SK-N-SH (cell line): ENCODE measurements around the gene TYMS. TPM values are rescaled to one million over a fixed set of nuclear protein-coding genes. Genes with fewer than 3 reads are reported as not detected.

Experiments
- CTCF ChIA-PET: fragments of 300-600, 350-600 bp; formaldehyde crosslinking; extraction: SDS; loops from one replicate; lab custom pipeline; 2021; lab: Yijun Ruan, JAX
- POLR2A ChIA-PET: fragments of 350-600 bp; sonication (Branson Sonifier 250); formaldehyde crosslinking; extraction: SDS; loops from one replicate; lab custom pipeline; 2020; ENCODE audit warnings: antibody characterized with exemption, inconsistent platforms; lab: Yijun Ruan, JAX
- DNase-seq: peaks from one replicate; pipeline ENCODE4 v3.0.0; 2012
- H2AFZ ChIP-seq: fragments of 200-600 bp; sonication (generic); 2 replicates; pipeline ENCODE4 v1.8.1; 2016; ENCODE audit warnings: antibody characterized with exemption, mild to moderate bottlenecking, low read depth
- H3F3A ChIP-seq: fragments of 200-600 bp; sonication (generic); replicated peaks from 2 replicates; pipeline ENCODE3; 2016; ENCODE audit warnings: antibody characterized with exemption, mild to moderate bottlenecking; ENCODE audit not compliant: insufficient read depth
- H3K27ac ChIP-seq, 2 experiments: fragments of 200-500 bp in 1 of 2; fragments of 200-600 bp in 1 of 2; sonication (Bioruptor generic) in 1 of 2; sonication (generic), shearing (Covaris generic) in 1 of 2; 2 replicates each; pipeline versions ENCODE4 v1.5.1 to v1.6.1; 2014 to 2016; ENCODE audit warnings: low read depth in 2 of 2, inconsistent platforms in 1 of 2, low read length in 1 of 2, mild to moderate bottlenecking in 1 of 2, mixed read lengths in 1 of 2
- H3K27me3 ChIP-seq: fragments of 200-600 bp; sonication (generic), shearing (Covaris generic); 2 replicates; pipeline ENCODE4 v1.6.1; 2016; ENCODE audit warnings: mixed run types; ENCODE audit not compliant: insufficient read depth
- H3K36me3 ChIP-seq, 2 experiments: fragments of 200-500 bp in 1 of 2; fragments of 200-600 bp in 1 of 2; sonication (Bioruptor generic) in 1 of 2; sonication (generic) in 1 of 2; replicated peaks in 1 of 2; 2 replicates each; pipeline versions ENCODE3 to v1.5.1; 2014 to 2016; ENCODE audit warnings: low read length in 1 of 2, mild to moderate bottlenecking in 1 of 2; ENCODE audit not compliant: insufficient read depth in 2 of 2, control insufficient read depth in 1 of 2
- H3K4me1 ChIP-seq, 2 experiments: fragments of 200-500 bp in 1 of 2; fragments of 200-600 bp in 1 of 2; sonication (Bioruptor generic) in 1 of 2; sonication (generic), shearing (Covaris generic) in 1 of 2; 2 replicates each; pipeline versions ENCODE4 v1.5.1 to v1.6.1; 2014 to 2016; ENCODE audit warnings: low read depth in 1 of 2, low read length in 1 of 2, mixed run types in 1 of 2; ENCODE audit not compliant: insufficient read depth in 2 of 2, control insufficient read depth in 1 of 2
- H3K4me2 ChIP-seq: fragments of 200-600 bp; sonication (generic), shearing (Covaris generic); 2 replicates; pipeline ENCODE4 v1.6.1; 2017; ENCODE audit warnings: mixed run types
- H3K4me3 ChIP-seq, 2 experiments: fragments of 200-500 bp in 1 of 2; fragments of 200-600 bp in 1 of 2; sonication (Bioruptor generic) in 1 of 2; sonication (generic), shearing (Covaris generic) in 1 of 2; 2 replicates each; pipeline versions ENCODE4 v1.5.1 to v1.8.1; 2014 to 2016; ENCODE audit warnings: low read depth in 2 of 2, inconsistent platforms in 1 of 2, low read length in 1 of 2, mild to moderate bottlenecking in 1 of 2, mixed read lengths in 1 of 2, moderate library complexity in 1 of 2
- H3K79me2 ChIP-seq: fragments of 200-600 bp; sonication (generic); 2 replicates; pipeline ENCODE4 v1.8.1; 2017; ENCODE audit warnings: mild to moderate bottlenecking; ENCODE audit not compliant: insufficient read depth
- H3K9ac ChIP-seq: fragments of 200-600 bp; sonication (generic); 2 replicates; pipeline ENCODE4 v1.6.1; 2017; ENCODE audit warnings: mixed run types
- H3K9me2 ChIP-seq: fragments of 200-600 bp; sonication (generic); 2 replicates; pipeline ENCODE4 v1.6.1; 2017; ENCODE audit warnings: mixed run types
- H3K9me3 ChIP-seq: fragments of 200-600 bp; sonication (generic); 2 replicates; pipeline ENCODE4 v1.6.1; 2017; ENCODE audit warnings: mixed run types, mild to moderate bottlenecking, moderate library complexity
- H4K20me1 ChIP-seq: fragments of 200-600 bp; sonication (generic); 2 replicates; pipeline ENCODE4 v1.6.1; 2017; ENCODE audit warnings: mild to moderate bottlenecking, mixed run types; ENCODE audit not compliant: insufficient read depth
- CTCF ChIP-seq: fragments of 200-600 bp; sonication (generic); IDR thresholded peaks from 2 replicates; pipeline ENCODE4 v1.6.1; 2017; ENCODE audit warnings: antibody characterized with exemption, mild to moderate bottlenecking, moderate library complexity
- EP300 ChIP-seq, 2 experiments: IDR thresholded peaks; 2 replicates each; pipeline versions ENCODE4 v1.4.0 to v1.6.1; 2012; ENCODE audit warnings: borderline replicate concordance in 1 of 2, low read depth in 1 of 2, low read length in 1 of 2
- FOXM1 ChIP-seq: IDR thresholded peaks from 2 replicates; pipeline ENCODE4 v1.4.0; 2012; ENCODE audit warnings: low read depth, mild to moderate bottlenecking
- NRF1 ChIP-seq: IDR thresholded peaks from 2 replicates; pipeline ENCODE4 v1.6.1; 2012; ENCODE audit warnings: low read depth, mild to moderate bottlenecking, low read length
- PBX3 ChIP-seq: IDR thresholded peaks from 2 replicates; pipeline ENCODE4; 2012
- POLR2AphosphoS5 ChIP-seq: IDR thresholded peaks from 2 replicates; pipeline ENCODE4 v1.6.1; 2012; ENCODE audit warnings: low read depth, low read length
- RCOR1 ChIP-seq: fragments of 150-350 bp; IDR thresholded peaks from 2 replicates; pipeline ENCODE4 v1.6.1; 2017; ENCODE audit warnings: antibody characterized with exemption, low read length
- SMC3 ChIP-seq: IDR thresholded peaks from 2 replicates; pipeline ENCODE4 v1.6.1; 2012; ENCODE audit warnings: low read depth, low read length, improper control_type of control experiment
- ZBTB33 ChIP-seq: IDR thresholded peaks from 2 replicates; pipeline ENCODE4 v1.4.0; 2012; ENCODE audit warnings: low read depth, borderline replicate concordance
- WGBS: methylation state at CpG from one replicate; pipeline ENCODE4 v1.1.6; 2017; ENCODE audit warnings: low lambda C conversion rate; 5-methylcytosine and 5-hydroxymethylcytosine counted together
- polyA plus RNA-seq, 3 experiments: library from polyadenylated mRNA; depleted of rRNA; stranded (reverse); fragments of >200 nt; gene quantifications; 2 replicates each; pipeline ENCODE4 v1.2.3, GENCODE V29; 2012

Gene TYMS
- polyA plus RNA-seq, 1 of the 3 experiments (the other 2 are of a cell fraction): 101 TPM

- Histone ChIP-seq H3K9me2 (no peaks in the 10 kb centered on the region), H3K9ac (no peak overlapping the region), H3F3A (no peaks in the 10 kb centered on the region), H3K4me3 (no peak overlapping the region), H2AFZ (no peak overlapping the region), H3K4me2 (no peak overlapping the region), H3K36me3 (peaks cover 0 to 10% of the 10 kb centered on the region in 2 experiments), H4K20me1 (no peaks in the 10 kb centered on the region), H3K4me1 (no peaks in the 10 kb centered on the region; a peak in 1 of 4 replicates), H3K27me3 (no peaks in the 10 kb centered on the region), H3K27ac (no peak overlapping the region), H3K9me3 (no peaks in the 10 kb centered on the region), H3K79me2 (no peaks in the 10 kb centered on the region)
- ChIA-PET POLR2A (no interaction called here), CTCF (interaction anchor here (1.0 to 1.3 kb wide), 2 partner anchors 9 to 156 kb away, joined by 4 read pairs; no protein-coding TSS in a partner anchor)
- DNase-seq: no peak
- WGBS: 74% methylated on average over 5 of the region's 5 CpGs
- TF ChIP-seq NRF1 (no peak), SMC3 (no peak), ZBTB33 (no peak), FOXM1 (no peak), RCOR1 (no peak), CTCF (no peak), POLR2AphosphoS5 (no peak)
These were observed 26.1 kb downstream of the TYMS start for GRCh38 chr18:683531-683930.

- POLR2A ChIA-PET: no interaction called here
These were observed 28.0 kb downstream of the TYMS start for GRCh38 chr18:685438-685837.

More at GRCh38 chr18:685438-685837, 28.0 kb downstream of the TYMS start:
- H3F3A ChIP-seq: no peaks in the 10 kb centered on the region
- no peak overlapping the region for H3K4me2 ChIP-seq
- no peaks in the 10 kb centered on the region for H4K20me1 ChIP-seq
- no peaks in the 10 kb centered on the region for H3K9me3 ChIP-seq
- H3K9me2 ChIP-seq: no peaks in the 10 kb centered on the region
- no peak for DNase-seq
- no peaks in the 10 kb centered on the region for H3K27me3 ChIP-seq
- H3K4me1 ChIP-seq: no peaks in the 10 kb centered on the region; a peak in 1 of 4 replicates
- H3K27ac ChIP-seq: no peak overlapping the region
- H3K9ac ChIP-seq: no peak overlapping the region
- no peaks in the 10 kb centered on the region for H3K79me2 ChIP-seq
- no peak overlapping the region for H3K4me3 ChIP-seq
- no peak overlapping the region for H2AFZ ChIP-seq
- H3K36me3 ChIP-seq: peaks cover 0 to 9% of the 10 kb centered on the region in 2 experiments
- 95% methylated on average over 3 of the region's 3 CpGs for WGBS
- TF ChIP-seq EP300 (IDR thresholded peaks at IDR 0.05; ENCODE audit: borderline replicate concordance in 1 of 2, low read depth in 1 of 2, low read length in 1 of 2) (no peak), PBX3 (0 out of 2 replicates have a peak, but pooled peaks have one; percentile 13)
- CTCF ChIA-PET: no interaction called here
